Kidney (tissue), 14 donors: ENCODE measurements around the gene PPP1R16B. TPM values are rescaled to one million over a fixed set of nuclear protein-coding genes. Genes with fewer than 3 reads are reported as not detected.

ENCODE experiments used
- DNase-seq, 5 donors: peaks; one replicate each; pipeline ENCODE4 v3.0.0-alpha.2; 2013 to 2020
- FAIRE-seq: peaks from 2 replicates; lab custom pipeline; 2012; peaks lifted over from hg19 to GRCh38; lab: Jason Lieb, UNC
- H3K27ac ChIP-seq, 2 donors: one replicate each; pipeline ENCODE4 v1.7.0; 2013; ENCODE audit warnings: low read depth in 2 of 2, low read length in 2 of 2, inconsistent platforms in 1 of 2
- H3K27me3 ChIP-seq: one replicate; pipeline ENCODE4 v1.7.1; 2013; ENCODE audit warnings: low read length, inconsistent platforms; ENCODE audit not compliant: control insufficient read depth, insufficient read depth
- H3K36me3 ChIP-seq, 3 donors: one replicate each; pipeline versions ENCODE4 v1.7.0 to v1.7.1; 2013; ENCODE audit warnings: low read length in 3 of 3, control low read depth in 1 of 3, inconsistent platforms in 1 of 3; ENCODE audit not compliant: insufficient read depth in 3 of 3, control insufficient read depth in 2 of 3
- H3K4me1 ChIP-seq, 3 donors: one replicate each; pipeline versions ENCODE4 v1.7.0 to v1.7.1; 2013; ENCODE audit warnings: low read length in 3 of 3, inconsistent platforms in 1 of 3, low read depth in 1 of 3; ENCODE audit not compliant: control insufficient read depth in 2 of 3, insufficient read depth in 2 of 3
- H3K4me3 ChIP-seq, 3 donors: one replicate each; pipeline versions ENCODE4 v1.7.0 to v1.8.1; 2013; ENCODE audit warnings: low read length in 3 of 3, control low read depth in 1 of 3, inconsistent platforms in 1 of 3
- H3K9ac ChIP-seq, 3 donors: one replicate each; pipeline versions ENCODE4 v1.7.0 to v1.7.1; 2013; ENCODE audit warnings: low read length in 3 of 3, control low read depth in 1 of 3, inconsistent platforms in 1 of 3
- H3K9me3 ChIP-seq, 3 donors: one replicate each; pipeline versions ENCODE4 v1.7.0 to v1.7.1; 2013; ENCODE audit warnings: low read length in 3 of 3, control low read depth in 1 of 3, inconsistent platforms in 1 of 3; ENCODE audit not compliant: control insufficient read depth in 2 of 3, insufficient read depth in 1 of 3
- CTCF ChIP-seq: IDR thresholded peaks from 3 replicates; pipeline ENCODE4 v1.5.1; 2012; ENCODE audit warnings: mild to moderate bottlenecking, moderate library complexity, borderline replicate concordance; ENCODE audit not compliant: insufficient read depth; ENCODE audit errors: extremely low read depth
- intact Hi-C: fragments of 100-400 bp; cut with DNase I; formaldehyde crosslinking; loops from one replicate; pipeline ENCODE4 v1.11.1; 2022
- polyA plus RNA-seq: library from polyadenylated mRNA; stranded (reverse); fragments of 350-450 nt; fragmentation: Illumina TruSeq; extraction: RNeasy Lipid Tissue Mini Kit (QIAGEN cat#74804); gene quantifications from one replicate; pipeline ENCODE4 v1.2.3, GENCODE V29; 2014; ENCODE audit warnings: low read depth, low replicate concordance; ENCODE audit not compliant: insufficient read depth
- total RNA-seq: library from RNA; stranded (reverse); fragmentation: NEBNext Ultra II Directional; extraction: Animal tissue kit (Norgen Biotek cat#: 25700); gene quantifications from one replicate; pipeline ENCODE4 v1.2.1, GENCODE V29; 2021
- donor health status: control.
- donor health status: control.
- donor health status: control.
- donor health status: control.
- donor health status: control.
- donor health status: DM: yes; HTN: yes; CAD: no.
- donor health status: Normal renal cell carcinoma (clear cell type).

The PPP1R16B gene
- total and polyA plus RNA-seq, 2 donors from 2014 or later = 11.5 to 29.4 TPM

GRCh38 chr20:38825571-38825900 lies 20.0 kb downstream of the PPP1R16B start:
- Histone ChIP-seq H3K9ac (no peak overlapping the region), H3K4me3 (no peak overlapping the region), H3K27ac (no peak overlapping the region), H3K27me3 (no peaks in the 10 kb centered on the region), H3K36me3 (peaks cover 0 to 2% (median 0%) of the 10 kb centered on the region in 3 donors), H3K4me1 (peaks cover 0 to 37% (median 23%) of the 10 kb centered on the region in 3 donors), H3K9me3 (peaks cover 0 to 4% (median 0%) of the 10 kb centered on the region in 3 donors)
- DNase-seq = no peak
- TF ChIP-seq CTCF = no peak
- FAIRE-seq = no peak
- intact Hi-C loops = no loop called here

GRCh38 chr20:38825901-38826625 lies 20.6 kb downstream of the PPP1R16B start:
- peaks cover 0 to 2% (median 0%) of the 10 kb centered on the region in 3 donors for H3K36me3 ChIP-seq
- FAIRE-seq (no peak), DNase-seq (peak in 4 of 5 donors; percentile 64 to 93 (median 82))
- H3K4me1 ChIP-seq = peaks cover 0 to 35% (median 23%) of the 10 kb centered on the region in 3 donors
- intact Hi-C loops = no loop called here
- H3K9ac ChIP-seq = no peak overlapping the region
- H3K27me3 ChIP-seq = no peaks in the 10 kb centered on the region
- no peak for TF ChIP-seq CTCF
- no peak overlapping the region for H3K4me3 ChIP-seq
- peak overlapping the region; percentile 7 to 28 for H3K27ac ChIP-seq
- peaks cover 0 to 3% (median 0%) of the 10 kb centered on the region in 3 donors for H3K9me3 ChIP-seq

GRCh38 chr20:38827770-38828281 lies 22.3 kb downstream of the PPP1R16B start:
- Histone ChIP-seq H3K9me3 (no peaks in the 10 kb centered on the region), H3K27ac (peak overlapping the region; percentile 10 to 57), H3K27me3 (no peaks in the 10 kb centered on the region), H3K9ac (no peak overlapping the region), H3K4me1 (peaks cover 0 to 37% (median 26%) of the 10 kb centered on the region in 3 donors), H3K36me3 (peaks cover 0 to 2% (median 0%) of the 10 kb centered on the region in 3 donors), H3K4me3 (no peak overlapping the region)
- FAIRE-seq (no peak), DNase-seq (peak in 1 of 5 donors; percentile 39)
- TF ChIP-seq CTCF = no peak
- intact Hi-C loops = no loop called here
